GM19438 (cell line): ENCODE data around the gene CAMK1.

Source experiments
- ATAC-seq: cut with Tn5 transposase; IDR thresholded peaks from one replicate; pipeline ENCODE4 v1.9.1; 2021; ENCODE audit warnings: low read depth; ENCODE audit not compliant: unreplicated experiment

Gene CAMK1

GRCh38 chr3:9715136-9715535, 54.6 kb downstream of the CAMK1 start:
- ATAC-seq: no peak

GRCh38 chr3:9713142-9713541, 56.6 kb downstream of the CAMK1 start:
- ATAC-seq: no peak

GRCh38 chr3:9712415-9712814, 57.3 kb downstream of the CAMK1 start:
- ATAC-seq: no peak

GRCh38 chr3:9710174-9710739, 59.5 kb downstream of the CAMK1 start:
- ATAC-seq: no peak
